K562 (cell line): ENCODE data around the gene RAPSN. TPM values are rescaled to one million over a fixed set of nuclear protein-coding genes. Genes with fewer than 3 reads are reported as not detected.

Experiments
- CTBP1 ChIP-seq: fragments of 450-650 bp; IDR thresholded peaks from 2 replicates; pipeline ENCODE4 v1.6.1; 2016; ENCODE audit warnings: borderline replicate concordance
- KLF1 ChIP-seq: fragments of 450-650 bp; IDR thresholded peaks from 2 replicates; pipeline ENCODE4 v1.6.1; 2016; ENCODE audit warnings: missing genetic modification characterization, missing compliant biosample characterization
- KLF13 ChIP-seq: fragments of 450-650 bp; IDR thresholded peaks from 2 replicates; pipeline ENCODE4 v1.6.1; 2016; ENCODE audit warnings: missing genetic modification characterization, low read depth, mild to moderate bottlenecking, missing compliant biosample characterization, moderate library complexity, borderline replicate concordance
- KLF6 ChIP-seq: fragments of 250-450 bp; sonication (Bioruptor Pico); IDR thresholded peaks from 2 replicates; pipeline ENCODE4 v1.4.0; 2020; ENCODE audit warnings: mild to moderate bottlenecking, moderate library complexity, borderline replicate concordance
- MIER1 ChIP-seq: fragments of 450-650 bp; IDR thresholded peaks from 2 replicates; pipeline ENCODE4 v1.6.1; 2016; ENCODE audit warnings: antibody characterized with exemption, mild to moderate bottlenecking, low read depth
- NCOA2 ChIP-seq, 2 experiments: fragments of 450-650 bp; IDR thresholded peaks; 2 replicates each; pipeline ENCODE4 v1.6.1; 2018; ENCODE audit warnings: mild to moderate bottlenecking in 2 of 2, moderate library complexity in 1 of 2; ENCODE audit not compliant: partially characterized antibody in 2 of 2
- PHB ChIP-seq: fragments of 250-450 bp; sonication (Bioruptor Pico); IDR thresholded peaks from 2 replicates; pipeline ENCODE4 v1.5.0; 2021
- SAP30 ChIP-seq: fragments of 200-600 bp; sonication (generic); IDR thresholded peaks from 2 replicates; pipeline ENCODE4 v1.6.1; 2012; ENCODE audit warnings: borderline replicate concordance, low read depth, mild to moderate bottlenecking, moderate library complexity, low read length, control low read depth, inconsistent platforms; ENCODE audit not compliant: insufficient read depth, poor library complexity, severe bottlenecking
- SIRT6 ChIP-seq: IDR thresholded peaks from one replicate; pipeline ENCODE4 v1.6.1; 2012; ENCODE audit warnings: low read depth, mild to moderate bottlenecking, control low read depth, inconsistent platforms, low read length, moderate library complexity
- polyA plus RNA-seq, 8 experiments: library from polyadenylated mRNA; depleted of rRNA in 4 of 8; stranded (reverse) in 5 of 8; unstranded in 3 of 8; fragments of >200 nt; fragmentation: Nextera tagmentation in 2 of 8; fragmentation: Illumina TruSeq in 1 of 8; extraction: Ambion mirVana in 2 of 8; extraction: Trizol in 1 of 8; gene quantifications; 2 replicates each; pipeline versions ENCODE4 v1.2.1 to v1.2.3, GENCODE V29; 2011 to 2014; ENCODE audit warnings: inconsistent platforms in 1 of 8, missing spikeins in 1 of 8
- total RNA-seq, 7 experiments: library from RNA; depleted of rRNA in 6 of 7; stranded (reverse); fragments of >200 nt in 6 of 7; fragmentation: Illumina TruSeq in 2 of 7; extraction: Trizol in 2 of 7; gene quantifications; 2 replicates each; pipeline versions ENCODE4 v1.2.1 to v1.2.3, GENCODE V29; 2011 to 2021; ENCODE audit warnings: low replicate concordance in 1 of 7
- TF ChIP-seq, protein P1 (sequence below): IDR thresholded peaks from 3 replicates; pipeline ENCODE4 v1.6.1; 2011; ENCODE audit warnings: borderline replicate concordance, mild to moderate bottlenecking; ENCODE audit not compliant: insufficient read length, insufficient read depth
- TF ChIP-seq, protein P2 (sequence below): fragments of 250-450 bp; sonication (Bioruptor Pico); IDR thresholded peaks from 2 replicates; pipeline ENCODE4 v1.4.0; 2020
- TF ChIP-seq, protein P3 (sequence below): sonication (generic); formaldehyde crosslinking; IDR thresholded peaks from 2 replicates; pipeline ENCODE4 v1.8.1; 2023; ENCODE audit warnings: mild to moderate bottlenecking, missing genetic modification reagents
- TF ChIP-seq, protein P4 (sequence below): fragments of 200-400 bp; formaldehyde crosslinking; IDR thresholded peaks from 2 replicates; pipeline ENCODE4 v1.6.1; 2017; ENCODE audit warnings: mild to moderate bottlenecking, low read depth, low read length, moderate library complexity

Gene RAPSN
- total and polyA plus RNA-seq, 9 of the 15 experiments (the other 6 are each of a cell fraction or from before 2014, with no cell fraction given): 0.06 to 0.11 TPM; not detected in 7

DNA sequence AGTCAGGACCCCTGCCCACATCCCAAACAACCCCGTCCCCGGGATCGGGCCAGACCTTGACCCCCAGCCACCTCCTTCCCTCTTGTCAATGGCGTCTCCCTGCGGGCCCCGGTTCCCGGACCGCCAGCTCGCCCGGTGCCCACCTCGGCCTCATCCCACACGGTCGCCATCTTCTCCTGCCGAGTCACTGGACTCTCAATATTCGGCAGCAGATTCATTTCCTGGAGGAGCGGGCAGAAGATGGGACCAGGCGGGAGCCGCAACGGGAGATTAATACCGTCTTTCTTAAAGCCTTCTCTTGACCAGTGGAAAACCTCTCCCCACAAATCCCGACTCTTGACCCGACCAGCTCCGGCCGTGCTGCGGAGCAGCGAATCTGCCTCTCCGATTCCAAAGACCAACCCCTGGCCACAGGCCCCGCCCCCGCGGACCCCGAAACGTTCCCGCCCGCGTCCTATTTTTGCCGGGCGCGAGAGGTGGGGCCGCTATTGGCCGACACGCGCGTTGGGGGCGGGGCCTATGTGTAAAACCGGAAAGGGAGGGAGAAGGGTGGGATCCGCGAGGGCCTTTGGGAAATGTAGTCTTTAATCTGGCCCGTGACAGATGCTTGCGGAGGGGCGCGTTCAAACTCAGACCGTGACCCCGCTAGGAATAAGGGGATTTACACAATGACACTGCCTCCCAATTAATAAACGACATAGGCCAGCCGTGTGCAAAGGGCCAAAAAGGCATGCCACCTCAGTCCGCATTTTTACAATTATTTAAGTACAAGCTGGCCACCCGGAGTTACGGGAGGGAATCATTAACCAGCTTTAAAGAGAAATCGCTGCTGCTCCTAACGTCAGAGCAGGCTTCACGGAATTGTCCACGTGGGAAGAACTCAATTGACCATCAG is 22.6 kb downstream of the RAPSN start, which contains the start of gene PSMC3 (continued):
- no peak for TF ChIP-seq SIRT6
- TF ChIP-seq, protein P1, sequence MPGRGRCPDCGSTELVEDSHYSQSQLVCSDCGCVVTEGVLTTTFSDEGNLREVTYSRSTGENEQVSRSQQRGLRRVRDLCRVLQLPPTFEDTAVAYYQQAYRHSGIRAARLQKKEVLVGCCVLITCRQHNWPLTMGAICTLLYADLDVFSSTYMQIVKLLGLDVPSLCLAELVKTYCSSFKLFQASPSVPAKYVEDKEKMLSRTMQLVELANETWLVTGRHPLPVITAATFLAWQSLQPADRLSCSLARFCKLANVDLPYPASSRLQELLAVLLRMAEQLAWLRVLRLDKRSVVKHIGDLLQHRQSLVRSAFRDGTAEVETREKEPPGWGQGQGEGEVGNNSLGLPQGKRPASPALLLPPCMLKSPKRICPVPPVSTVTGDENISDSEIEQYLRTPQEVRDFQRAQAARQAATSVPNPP: no peak
- TF ChIP-seq, protein P2, sequence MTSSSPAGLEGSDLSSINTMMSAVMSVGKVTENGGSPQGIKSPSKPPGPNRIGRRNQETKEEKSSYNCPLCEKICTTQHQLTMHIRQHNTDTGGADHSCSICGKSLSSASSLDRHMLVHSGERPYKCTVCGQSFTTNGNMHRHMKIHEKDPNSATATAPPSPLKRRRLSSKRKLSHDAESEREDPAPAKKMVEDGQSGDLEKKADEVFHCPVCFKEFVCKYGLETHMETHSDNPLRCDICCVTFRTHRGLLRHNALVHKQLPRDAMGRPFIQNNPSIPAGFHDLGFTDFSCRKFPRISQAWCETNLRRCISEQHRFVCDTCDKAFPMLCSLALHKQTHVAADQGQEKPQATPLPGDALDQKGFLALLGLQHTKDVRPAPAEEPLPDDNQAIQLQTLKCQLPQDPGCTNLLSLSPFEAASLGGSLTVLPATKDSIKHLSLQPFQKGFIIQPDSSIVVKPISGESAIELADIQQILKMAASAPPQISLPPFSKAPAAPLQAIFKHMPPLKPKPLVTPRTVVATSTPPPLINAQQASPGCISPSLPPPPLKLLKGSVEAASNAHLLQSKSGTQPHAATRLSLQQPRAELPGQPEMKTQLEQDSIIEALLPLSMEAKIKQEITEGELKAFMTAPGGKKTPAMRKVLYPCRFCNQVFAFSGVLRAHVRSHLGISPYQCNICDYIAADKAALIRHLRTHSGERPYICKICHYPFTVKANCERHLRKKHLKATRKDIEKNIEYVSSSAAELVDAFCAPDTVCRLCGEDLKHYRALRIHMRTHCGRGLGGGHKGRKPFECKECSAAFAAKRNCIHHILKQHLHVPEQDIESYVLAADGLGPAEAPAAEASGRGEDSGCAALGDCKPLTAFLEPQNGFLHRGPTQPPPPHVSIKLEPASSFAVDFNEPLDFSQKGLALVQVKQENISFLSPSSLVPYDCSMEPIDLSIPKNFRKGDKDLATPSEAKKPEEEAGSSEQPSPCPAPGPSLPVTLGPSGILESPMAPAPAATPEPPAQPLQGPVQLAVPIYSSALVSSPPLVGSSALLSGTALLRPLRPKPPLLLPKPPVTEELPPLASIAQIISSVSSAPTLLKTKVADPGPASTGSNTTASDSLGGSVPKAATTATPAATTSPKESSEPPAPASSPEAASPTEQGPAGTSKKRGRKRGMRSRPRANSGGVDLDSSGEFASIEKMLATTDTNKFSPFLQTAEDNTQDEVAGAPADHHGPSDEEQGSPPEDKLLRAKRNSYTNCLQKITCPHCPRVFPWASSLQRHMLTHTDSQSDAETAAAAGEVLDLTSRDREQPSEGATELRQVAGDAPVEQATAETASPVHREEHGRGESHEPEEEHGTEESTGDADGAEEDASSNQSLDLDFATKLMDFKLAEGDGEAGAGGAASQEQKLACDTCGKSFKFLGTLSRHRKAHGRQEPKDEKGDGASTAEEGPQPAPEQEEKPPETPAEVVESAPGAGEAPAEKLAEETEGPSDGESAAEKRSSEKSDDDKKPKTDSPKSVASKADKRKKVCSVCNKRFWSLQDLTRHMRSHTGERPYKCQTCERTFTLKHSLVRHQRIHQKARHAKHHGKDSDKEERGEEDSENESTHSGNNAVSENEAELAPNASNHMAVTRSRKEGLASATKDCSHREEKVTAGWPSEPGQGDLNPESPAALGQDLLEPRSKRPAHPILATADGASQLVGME (CRISPR knock-in tag): no peak
- no peak for TF ChIP-seq PHB (CRISPR knock-in tag)
- TF ChIP-seq, protein P3, sequence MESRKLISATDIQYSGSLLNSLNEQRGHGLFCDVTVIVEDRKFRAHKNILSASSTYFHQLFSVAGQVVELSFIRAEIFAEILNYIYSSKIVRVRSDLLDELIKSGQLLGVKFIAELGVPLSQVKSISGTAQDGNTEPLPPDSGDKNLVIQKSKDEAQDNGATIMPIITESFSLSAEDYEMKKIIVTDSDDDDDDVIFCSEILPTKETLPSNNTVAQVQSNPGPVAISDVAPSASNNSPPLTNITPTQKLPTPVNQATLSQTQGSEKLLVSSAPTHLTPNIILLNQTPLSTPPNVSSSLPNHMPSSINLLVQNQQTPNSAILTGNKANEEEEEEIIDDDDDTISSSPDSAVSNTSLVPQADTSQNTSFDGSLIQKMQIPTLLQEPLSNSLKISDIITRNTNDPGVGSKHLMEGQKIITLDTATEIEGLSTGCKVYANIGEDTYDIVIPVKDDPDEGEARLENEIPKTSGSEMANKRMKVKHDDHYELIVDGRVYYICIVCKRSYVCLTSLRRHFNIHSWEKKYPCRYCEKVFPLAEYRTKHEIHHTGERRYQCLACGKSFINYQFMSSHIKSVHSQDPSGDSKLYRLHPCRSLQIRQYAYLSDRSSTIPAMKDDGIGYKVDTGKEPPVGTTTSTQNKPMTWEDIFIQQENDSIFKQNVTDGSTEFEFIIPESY (CRISPR knock-in tag): 0 out of 2 replicates have a peak, but pooled peaks have one; percentile 34
- 0 out of 2 replicates have a peak, but pooled peaks have one; percentile 13 for TF ChIP-seq KLF1 (tag)
- peak; percentile 18; the same call in 1 of the 2 replicates for TF ChIP-seq KLF13 (tag)
- TF ChIP-seq KLF6 (CRISPR knock-in tag): no peak
- no peak for TF ChIP-seq MIER1
- no peak for TF ChIP-seq CTBP1
- TF ChIP-seq SAP30: peak; percentile 39
- TF ChIP-seq, protein P4, sequence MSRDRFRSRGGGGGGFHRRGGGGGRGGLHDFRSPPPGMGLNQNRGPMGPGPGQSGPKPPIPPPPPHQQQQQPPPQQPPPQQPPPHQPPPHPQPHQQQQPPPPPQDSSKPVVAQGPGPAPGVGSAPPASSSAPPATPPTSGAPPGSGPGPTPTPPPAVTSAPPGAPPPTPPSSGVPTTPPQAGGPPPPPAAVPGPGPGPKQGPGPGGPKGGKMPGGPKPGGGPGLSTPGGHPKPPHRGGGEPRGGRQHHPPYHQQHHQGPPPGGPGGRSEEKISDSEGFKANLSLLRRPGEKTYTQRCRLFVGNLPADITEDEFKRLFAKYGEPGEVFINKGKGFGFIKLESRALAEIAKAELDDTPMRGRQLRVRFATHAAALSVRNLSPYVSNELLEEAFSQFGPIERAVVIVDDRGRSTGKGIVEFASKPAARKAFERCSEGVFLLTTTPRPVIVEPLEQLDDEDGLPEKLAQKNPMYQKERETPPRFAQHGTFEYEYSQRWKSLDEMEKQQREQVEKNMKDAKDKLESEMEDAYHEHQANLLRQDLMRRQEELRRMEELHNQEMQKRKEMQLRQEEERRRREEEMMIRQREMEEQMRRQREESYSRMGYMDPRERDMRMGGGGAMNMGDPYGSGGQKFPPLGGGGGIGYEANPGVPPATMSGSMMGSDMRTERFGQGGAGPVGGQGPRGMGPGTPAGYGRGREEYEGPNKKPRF: no peak
- no peak for TF ChIP-seq NCOA2 (IDR thresholded peaks at IDR 0.05; ENCODE audit: partially characterized antibody in 2 of 2)
